GM12878 (cell line): ENCODE results near the gene PCSK6. TPM values are rescaled to one million over a fixed set of nuclear protein-coding genes. Genes with fewer than 3 reads are reported as not detected.

ENCODE experiments used
- ATAC-seq: fragments of 200-7000 bp; cut with Tn5 transposase; 3 replicates; pipeline ENCODE4 v1.9.1; 2020; ENCODE audit warnings: mild to moderate bottlenecking, moderate library complexity
- BruUV-seq: library from RNA; stranded (reverse); fragments of 400-500 nt; replicated peaks from 2 replicates; lab custom pipeline; 2021; lab: Mats Ljungman, UMichigan
- CTCF ChIA-PET: fragments of 300-600 bp; sonication (Branson Sonifier 250); formaldehyde crosslinking; extraction: SDS; loops from one replicate; lab custom pipeline; 2021; ENCODE audit warnings: inconsistent platforms; lab: Yijun Ruan, JAX
- POLR2A ChIA-PET: fragments of 350-600 bp; formaldehyde crosslinking; extraction: SDS; loops from one replicate; lab custom pipeline; 2021; ENCODE audit warnings: inconsistent platforms; lab: Charles Lee
- RAD21 ChIA-PET: fragments of 300-600 bp; sonication (Branson Sonifier 250); formaldehyde crosslinking; loops from one replicate; lab custom pipeline; 2023; ENCODE audit warnings: antibody characterized with exemption; ENCODE audit not compliant: unreplicated experiment; lab: Charles Lee
- SMC1A ChIA-PET: fragments of 300-600 bp; sonication (Branson Sonifier 250); formaldehyde crosslinking; loops from one replicate; lab custom pipeline; 2023; ENCODE audit not compliant: unreplicated experiment, uncharacterized antibody; lab: Charles Lee
- DNase-seq: peaks from one replicate; pipeline ENCODE4 v3.0.0-alpha.2; 2011; ENCODE audit warnings: low read depth, low spot score
- FAIRE-seq: peaks from 3 replicates; lab custom pipeline; 2011; peaks lifted over from hg19 to GRCh38; lab: Jason Lieb, UNC
- H2AFZ ChIP-seq: 2 replicates; pipeline ENCODE4 v1.6.0; 2011; ENCODE audit warnings: low read depth, low read length, control low read depth; ENCODE audit not compliant: control insufficient read depth
- H3K27ac ChIP-seq: 2 replicates; pipeline ENCODE4 v1.5.1; 2011; ENCODE audit warnings: control low read depth; ENCODE audit not compliant: control insufficient read depth, insufficient read depth
- H3K27me3 ChIP-seq, 2 experiments: replicated peaks in 1 of 2; 2 replicates each; pipeline versions ENCODE4 v1.6.0 to v1.6.1; 2011; ENCODE audit warnings: low read length in 1 of 2; ENCODE audit not compliant: control insufficient read depth in 2 of 2, insufficient read depth in 2 of 2
- H3K36me3 ChIP-seq, 2 experiments: 2 replicates each; pipeline ENCODE4 v1.5.1; 2011; ENCODE audit warnings: low read length in 1 of 2; ENCODE audit not compliant: control insufficient read depth in 2 of 2, insufficient read depth in 2 of 2
- H3K4me1 ChIP-seq: 2 replicates; pipeline ENCODE4 v1.6.1; 2011; ENCODE audit warnings: mild to moderate bottlenecking, low read length, moderate library complexity, mixed read lengths; ENCODE audit not compliant: control insufficient read depth, insufficient read depth
- H3K4me2 ChIP-seq: 2 replicates; pipeline ENCODE4 v1.6.0; 2011; ENCODE audit warnings: control low read depth; ENCODE audit not compliant: control insufficient read depth, insufficient read depth
- H3K4me3 ChIP-seq: fragments of 200-600 bp; sonication (generic); 2 replicates; pipeline ENCODE4 v1.5.1; 2016
- H3K79me2 ChIP-seq: 2 replicates; pipeline ENCODE4 v1.6.0; 2011; ENCODE audit warnings: low read length; ENCODE audit not compliant: control insufficient read depth, insufficient read depth
- H3K9ac ChIP-seq: 2 replicates; pipeline ENCODE4 v1.8.0; 2011; ENCODE audit warnings: low read length, control low read depth, mixed read lengths; ENCODE audit not compliant: control insufficient read depth, insufficient read depth
- H3K9me3 ChIP-seq: replicated peaks from 3 replicates; pipeline ENCODE4 v1.5.1; 2011; ENCODE audit warnings: mild to moderate bottlenecking, low read length; ENCODE audit not compliant: control insufficient read depth, insufficient read depth
- H4K20me1 ChIP-seq: 2 replicates; pipeline ENCODE4 v1.6.0; 2011; ENCODE audit not compliant: control insufficient read depth, insufficient read depth
- DPF2 ChIP-seq: fragments of 450-650 bp; IDR thresholded peaks from 2 replicates; pipeline ENCODE4 v1.6.1; 2017; ENCODE audit warnings: mild to moderate bottlenecking
- ETV6 ChIP-seq, 2 experiments: fragments of 450-650 bp in 1 of 2; IDR thresholded peaks in 1 of 2; conservative IDR thresholded peaks in 1 of 2; 2 replicates each; pipeline ENCODE4 v1.6.1; 2014; ENCODE audit warnings: antibody characterized with exemption in 1 of 2, borderline replicate concordance in 1 of 2, low read depth in 1 of 2, mild to moderate bottlenecking in 1 of 2, moderate library complexity in 1 of 2
- FOS ChIP-seq: IDR thresholded peaks from 3 replicates; pipeline ENCODE4 v1.6.1; 2011; ENCODE audit warnings: borderline replicate concordance; ENCODE audit not compliant: insufficient read length; ENCODE audit errors: extremely low read depth
- MTA2 ChIP-seq: fragments of 450-650 bp; IDR thresholded peaks from 2 replicates; pipeline ENCODE4 v1.6.1; 2016; ENCODE audit warnings: low read depth, mild to moderate bottlenecking, moderate library complexity
- MTA3 ChIP-seq: IDR thresholded peaks from 2 replicates; pipeline ENCODE4 v1.6.1; 2012; ENCODE audit warnings: low read length, inconsistent platforms, borderline replicate concordance
- POU2F2 ChIP-seq: IDR thresholded peaks from 3 replicates; pipeline ENCODE4 v1.6.1; 2011; ENCODE audit warnings: low read depth, mild to moderate bottlenecking, low read length, borderline replicate concordance
- YY1 ChIP-seq: IDR thresholded peaks from 2 replicates; pipeline ENCODE4 v1.6.1; 2011; ENCODE audit warnings: low read depth, mild to moderate bottlenecking, low read length
- WGBS: methylation state at CpG from one replicate; pipeline ENCODE4 v1.1.6; 2016; ENCODE audit warnings: low lambda C conversion rate; ENCODE audit not compliant: insufficient replicate concordance, insufficient coverage; ENCODE audit errors: missing lambda C conversion rate; 5-methylcytosine and 5-hydroxymethylcytosine counted together
- in situ Hi-C: fragments of 300-500 bp; cut with MboI; formaldehyde crosslinking; loops from 9 replicates; pipeline ENCODE4 v1.14.3; 2018; ENCODE audit warnings: mixed read lengths
- intact Hi-C: fragments of 100-400 bp; cut with micrococcal nuclease; formaldehyde crosslinking; loops from one replicate; pipeline ENCODE4 v1.14.2; 2022; ENCODE audit not compliant: unreplicated experiment
- polyA plus RNA-seq, 11 experiments: library from polyadenylated mRNA; depleted of rRNA in 4 of 11; unstranded in 6 of 11; stranded (reverse) in 5 of 11; fragments of >200 nt; fragmentation: Nextera tagmentation in 4 of 11; fragmentation: Illumina TruSeq in 1 of 11; extraction: Ambion mirVana in 4 of 11; extraction: Trizol in 1 of 11; gene quantifications; 1 replicate in 1 of 11; 2 replicates in 10 of 11; pipeline versions ENCODE4 v1.2.1 to v1.2.3, GENCODE V29; 2011 to 2016; ENCODE audit warnings: inconsistent platforms in 2 of 11, missing spikeins in 2 of 11, low read depth in 1 of 11
- total RNA-seq, 4 experiments: library from RNA; depleted of rRNA in 3 of 4; stranded (reverse); fragments of >200 nt in 3 of 4; fragmentation: Illumina TruSeq in 1 of 4; extraction: Trizol in 1 of 4; gene quantifications; 2 replicates each; pipeline versions ENCODE4 v1.2.1 to v1.2.3, GENCODE V29; 2013 to 2021
- TF ChIP-seq, protein P1 (sequence below): fragments of 450-650 bp; IDR thresholded peaks from 2 replicates; pipeline ENCODE4 v1.6.1; 2016; ENCODE audit warnings: mild to moderate bottlenecking
- TF ChIP-seq, protein P2 (sequence below): IDR thresholded peaks from 2 replicates; pipeline ENCODE4 v1.6.1; 2012; ENCODE audit warnings: low read depth, low read length, improper control_type of control experiment

Gene PCSK6
- total and polyA plus RNA-seq, 10 of the 15 experiments (the other 5 are each of a cell fraction or from before 2014, with no cell fraction given): 0.19 to 0.67 (median 0.25) TPM; not detected in 4

DNA sequence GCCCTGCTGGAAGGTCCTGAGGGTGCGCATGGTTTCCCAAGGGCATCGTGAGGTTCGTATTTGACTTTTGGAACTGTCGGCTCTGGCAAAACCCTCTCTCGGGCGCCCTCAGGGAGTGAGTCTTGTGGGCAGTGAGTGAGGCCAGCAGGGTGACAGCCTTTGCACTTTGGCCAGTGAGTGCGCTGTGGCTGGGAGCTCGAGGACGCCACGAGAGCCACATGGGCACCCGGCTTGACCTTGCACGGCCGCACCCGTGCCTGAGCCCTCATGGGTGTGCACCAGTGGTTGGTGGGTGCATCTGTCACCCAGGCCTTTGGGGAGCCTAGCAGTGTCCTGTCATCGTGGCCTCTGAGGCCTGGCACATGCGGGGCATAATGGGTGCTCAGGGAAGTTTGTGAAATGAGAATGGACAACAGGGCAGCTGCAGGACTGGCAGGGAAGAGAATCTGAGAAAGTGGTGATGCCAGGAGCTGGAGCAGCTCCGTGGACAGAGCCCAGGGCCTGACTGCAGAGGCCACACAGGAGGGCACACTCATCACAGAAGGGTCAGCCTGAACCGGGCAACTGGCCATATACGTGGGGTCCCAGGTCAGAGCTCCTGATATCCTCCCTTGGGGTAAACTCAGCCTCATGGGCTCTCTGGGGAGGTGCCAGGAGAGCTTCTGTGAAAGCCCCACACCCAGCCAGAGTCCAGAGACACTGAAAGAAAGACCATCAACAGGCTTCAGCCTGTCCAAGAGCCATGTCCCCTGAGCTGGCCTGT is 164.1 kb downstream of the PCSK6 start (continued):
- TF ChIP-seq, protein P1, sequence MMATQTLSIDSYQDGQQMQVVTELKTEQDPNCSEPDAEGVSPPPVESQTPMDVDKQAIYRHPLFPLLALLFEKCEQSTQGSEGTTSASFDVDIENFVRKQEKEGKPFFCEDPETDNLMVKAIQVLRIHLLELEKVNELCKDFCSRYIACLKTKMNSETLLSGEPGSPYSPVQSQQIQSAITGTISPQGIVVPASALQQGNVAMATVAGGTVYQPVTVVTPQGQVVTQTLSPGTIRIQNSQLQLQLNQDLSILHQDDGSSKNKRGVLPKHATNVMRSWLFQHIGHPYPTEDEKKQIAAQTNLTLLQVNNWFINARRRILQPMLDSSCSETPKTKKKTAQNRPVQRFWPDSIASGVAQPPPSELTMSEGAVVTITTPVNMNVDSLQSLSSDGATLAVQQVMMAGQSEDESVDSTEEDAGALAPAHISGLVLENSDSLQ: no peak
- no peak for TF ChIP-seq MTA2
- no peak for TF ChIP-seq ETV6 (conservative IDR thresholded peaks at IDR 0.05 in 1 of 2, IDR thresholded peaks at IDR 0.05 in 1 of 2; ENCODE audit: borderline replicate concordance in 1 of 2, low read depth in 1 of 2)
- no peak for TF ChIP-seq YY1

DNA sequence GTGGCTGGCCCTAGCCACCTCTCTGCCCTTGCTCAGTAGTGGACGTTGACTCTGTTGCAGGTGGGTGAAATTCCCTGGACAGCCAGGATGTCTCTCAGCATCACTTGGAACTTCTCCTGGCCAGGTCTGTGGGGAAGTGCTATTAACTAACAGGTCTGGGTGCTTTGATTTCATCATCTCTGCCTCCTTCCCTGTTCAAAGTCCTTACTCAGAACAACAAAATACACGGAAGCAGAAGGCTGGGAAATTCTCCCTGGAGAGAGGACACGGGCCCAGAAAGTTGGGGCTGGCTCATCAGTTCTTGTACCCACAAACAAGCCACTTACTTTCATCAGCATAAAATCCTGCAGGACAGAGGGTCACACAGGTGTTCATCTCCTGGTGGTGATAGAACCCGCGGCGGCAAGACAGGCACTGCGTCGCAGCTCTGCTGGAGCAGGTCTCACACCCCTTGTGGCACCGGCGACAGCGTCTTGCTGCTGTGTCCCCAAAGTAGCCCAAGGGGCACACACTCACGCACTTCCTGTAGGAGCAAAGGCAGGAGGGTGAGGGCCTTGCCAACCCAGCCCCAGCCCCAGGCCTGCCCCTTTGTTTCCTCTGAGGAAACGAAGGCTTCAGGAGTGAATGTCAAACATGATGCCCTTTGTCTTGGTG is 164.9 kb downstream of the PCSK6 start:
- RAD21 ChIA-PET: no interaction called here

More for the DNA sequence above, 164.9 kb downstream of the PCSK6 start:
- no peak overlapping the region for H3K9ac ChIP-seq
- no peaks in the 10 kb centered on the region for H3K79me2 ChIP-seq
- POLR2A ChIA-PET: no interaction called here
- H3K9me3 ChIP-seq: no peaks in the 10 kb centered on the region
- CTCF ChIA-PET: interaction anchor here (1.2 kb wide), 1 partner anchor 317 kb away, joined by 3 read pairs; no protein-coding TSS in a partner anchor
- no peak for TF ChIP-seq MTA3
- TF ChIP-seq DPF2: no peak
- TF ChIP-seq, protein P2, sequence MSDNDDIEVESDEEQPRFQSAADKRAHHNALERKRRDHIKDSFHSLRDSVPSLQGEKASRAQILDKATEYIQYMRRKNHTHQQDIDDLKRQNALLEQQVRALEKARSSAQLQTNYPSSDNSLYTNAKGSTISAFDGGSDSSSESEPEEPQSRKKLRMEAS: no peak
- no peak for TF ChIP-seq FOS
- no peak for TF ChIP-seq POU2F2
- H3K27ac ChIP-seq: no peak overlapping the region
- no peak overlapping the region for H2AFZ ChIP-seq
- DNase-seq: no peak
- in situ Hi-C loops: no loop called here
- 53% methylated on average over 13 of the region's 13 CpGs for WGBS
- no peak overlapping the region for H3K4me2 ChIP-seq
- H3K27me3 ChIP-seq: peaks cover 3 to 5% of the 10 kb centered on the region in 2 experiments
- H3K4me1 ChIP-seq: no peaks in the 10 kb centered on the region
- SMC1A ChIA-PET: no interaction called here
- FAIRE-seq: no peak
- H3K4me3 ChIP-seq: no peak overlapping the region
- intact Hi-C loops: no loop called here
- BruUV-seq: no TSS peak
- no peaks in the 10 kb centered on the region for H3K36me3 ChIP-seq
- no peaks in the 10 kb centered on the region for H4K20me1 ChIP-seq
- no peak for ATAC-seq
